ENCODE measurements around the gene FHAD1.

The FHAD1 gene

DNA sequence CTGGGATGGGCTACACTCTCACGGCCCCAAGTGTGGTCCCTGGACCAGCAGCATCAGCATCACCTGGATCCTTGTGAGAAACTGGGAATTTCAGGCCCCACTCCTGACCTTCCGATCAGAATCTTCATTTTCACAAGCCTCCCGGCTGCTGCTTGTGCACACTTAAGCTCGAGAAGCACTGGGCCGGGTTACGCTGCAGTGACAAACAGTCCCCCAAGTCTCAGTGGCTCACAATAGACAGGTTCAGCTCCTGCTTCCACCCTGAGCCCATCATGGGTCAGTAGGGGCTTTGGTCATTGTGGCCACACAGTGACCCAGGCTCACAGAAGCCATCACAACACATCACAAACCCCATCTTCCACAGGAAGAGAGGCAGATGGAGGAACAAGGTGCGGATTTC, 63.5 kb downstream of the FHAD1 start:
- DNase-seq = no peak

DNA sequence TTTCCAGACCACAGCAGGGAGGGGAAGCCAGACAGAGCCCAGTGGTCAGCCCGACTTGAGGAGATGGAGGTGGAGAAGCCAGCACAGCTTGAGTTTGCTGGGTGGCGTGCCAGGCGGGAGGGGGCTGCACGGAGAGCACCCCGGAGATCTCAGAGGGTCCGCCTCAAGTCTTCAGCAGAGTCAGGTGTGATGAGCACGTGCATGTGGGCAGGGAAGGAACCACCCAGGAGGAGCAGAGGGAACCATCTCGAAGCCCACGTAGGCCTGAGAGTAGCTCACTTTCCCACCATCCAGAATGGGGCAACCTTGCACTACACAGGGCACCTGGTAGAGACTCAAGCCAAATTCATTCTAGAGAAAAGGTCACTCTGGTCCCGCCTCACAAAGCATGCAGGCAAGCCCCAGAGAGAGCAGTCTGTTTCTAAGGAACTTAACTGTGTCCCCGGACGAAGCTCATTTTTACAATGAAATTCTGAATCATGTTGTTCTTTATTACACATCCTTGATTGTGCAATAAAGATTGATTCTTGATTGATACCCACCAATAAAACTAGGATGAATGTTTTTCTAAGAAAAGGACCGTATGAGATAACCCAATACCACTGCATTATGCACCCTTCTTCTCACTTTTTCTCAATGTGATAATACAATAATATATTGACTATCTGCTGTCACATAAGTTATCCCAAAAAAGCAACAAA, 64.2 kb downstream of the FHAD1 start:
- DNase-seq = no peak

DNA sequence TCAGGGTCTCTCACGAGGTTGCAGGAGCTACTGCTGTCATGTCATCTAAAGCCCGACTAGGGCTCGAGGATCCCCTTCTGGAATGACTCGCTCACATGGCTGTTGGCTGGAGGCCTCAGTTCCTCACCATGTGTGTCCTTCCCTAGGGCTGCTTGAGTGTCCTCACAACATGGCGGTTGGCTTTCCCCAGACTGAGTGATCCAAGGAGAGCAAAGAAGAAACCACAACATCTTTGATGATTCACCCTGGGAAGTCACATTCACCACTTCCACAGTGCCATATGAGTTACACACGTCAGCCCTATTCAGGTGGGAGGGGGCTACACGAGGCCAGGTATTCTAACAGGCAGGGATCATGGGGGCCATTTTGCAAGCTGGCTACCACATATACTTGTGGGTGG, 64.9 kb downstream of the FHAD1 start:
- DNase-seq = no peak

DNA sequence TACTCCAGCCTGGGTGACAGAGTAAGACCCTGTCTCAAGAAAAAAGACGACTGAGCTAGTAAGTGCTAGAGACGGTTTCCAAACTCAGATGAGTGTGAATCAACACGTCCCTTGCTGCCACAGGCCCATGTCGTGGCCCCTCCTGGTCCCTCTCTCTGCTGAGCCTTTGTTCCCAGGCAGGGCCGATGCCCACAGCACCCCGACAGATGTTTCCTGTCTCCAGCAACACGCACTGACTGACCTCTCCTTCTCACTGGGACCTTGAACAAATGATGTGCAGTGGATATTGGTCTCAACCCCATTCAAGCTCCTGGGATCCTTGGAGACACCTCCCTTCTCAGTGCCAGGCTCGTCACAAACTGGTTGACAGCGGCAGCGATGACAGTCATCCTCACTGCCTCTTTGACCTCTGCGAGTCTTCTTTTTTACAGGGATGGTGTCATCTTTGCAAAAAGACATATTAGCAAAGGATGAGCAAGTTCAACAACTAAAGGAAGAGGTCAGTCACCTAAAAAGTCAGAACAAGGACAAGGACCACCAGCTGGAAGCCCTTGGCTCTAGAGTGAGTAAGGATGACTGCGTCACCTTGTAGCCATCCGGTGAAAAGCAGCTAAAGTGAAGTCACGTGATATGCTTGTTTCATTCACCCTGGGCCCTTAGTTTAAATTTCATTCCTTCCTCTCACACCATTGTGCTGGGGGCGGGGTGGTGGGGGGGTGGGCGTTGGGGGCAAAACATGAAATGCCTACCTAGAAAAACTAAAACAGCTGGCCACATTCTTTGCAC, 65.8 kb downstream of the FHAD1 start:
- DNase-seq = no peak

DNA sequence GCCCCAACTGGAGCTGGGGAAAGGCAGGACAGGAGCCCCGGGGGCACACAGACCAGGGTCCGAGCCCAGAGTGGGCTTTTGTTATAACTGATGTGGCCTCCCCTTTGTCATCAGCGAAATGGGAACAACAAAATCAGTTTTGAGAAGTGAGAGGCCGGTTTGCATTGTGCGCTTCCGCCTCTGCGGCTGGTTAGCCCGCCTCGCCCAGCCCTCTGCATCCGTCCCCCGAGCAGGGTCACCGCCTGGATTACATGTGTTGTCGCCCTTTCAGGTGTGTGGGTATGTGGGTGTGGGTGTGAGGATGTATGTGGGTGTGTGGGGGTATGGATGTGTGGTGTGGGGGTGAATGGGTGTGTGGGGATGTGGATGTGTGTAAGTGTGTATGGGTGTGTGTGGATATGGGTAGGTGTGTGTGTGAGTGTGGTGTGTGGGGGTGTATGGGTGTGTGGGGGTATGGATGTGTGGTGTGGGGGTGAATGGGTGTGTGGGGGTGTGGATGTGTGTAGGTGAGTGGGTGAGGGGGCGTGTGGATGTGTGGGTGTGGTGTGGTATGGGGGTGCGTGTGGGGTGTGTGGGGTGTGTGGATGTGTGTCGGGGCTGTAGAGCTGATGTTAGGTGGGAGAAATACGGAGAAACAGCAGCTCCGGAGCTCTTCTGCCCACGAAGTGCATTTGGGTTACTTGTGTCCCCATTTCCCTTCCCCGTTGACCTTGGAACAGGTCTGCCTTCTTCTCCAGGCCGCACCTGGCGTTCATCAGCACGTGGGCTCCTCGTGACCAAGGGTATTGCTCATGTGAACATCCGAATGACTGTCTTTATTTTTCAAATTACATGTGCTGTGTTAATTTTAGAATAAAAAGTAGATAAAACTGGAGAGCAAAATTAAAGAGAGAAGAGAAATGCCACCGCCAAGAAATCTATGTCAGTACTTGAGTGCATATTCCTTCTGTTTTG, 67.6 kb downstream of the FHAD1 start:
- no peak for DNase-seq

DNA sequence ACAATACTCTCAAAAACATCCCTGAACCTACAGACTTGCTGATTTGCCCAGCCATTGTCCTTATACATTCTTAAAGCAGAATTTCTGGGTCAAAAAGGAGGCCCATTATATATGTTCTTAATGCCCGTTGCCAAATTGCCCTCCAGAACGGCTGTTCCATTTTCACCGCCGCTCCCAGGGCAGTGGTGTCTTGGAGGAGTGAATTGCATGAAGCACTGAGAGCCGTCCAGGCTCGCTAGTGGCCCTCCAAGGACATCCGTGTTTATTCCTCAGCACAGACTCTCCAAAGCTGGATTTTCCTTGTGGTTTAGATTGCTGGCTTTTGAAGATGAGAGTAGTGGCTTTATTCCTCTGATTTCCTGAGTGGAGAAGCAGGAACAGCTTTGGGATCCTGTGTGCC, 68.8 kb downstream of the FHAD1 start:
- no peak for DNase-seq

DNA sequence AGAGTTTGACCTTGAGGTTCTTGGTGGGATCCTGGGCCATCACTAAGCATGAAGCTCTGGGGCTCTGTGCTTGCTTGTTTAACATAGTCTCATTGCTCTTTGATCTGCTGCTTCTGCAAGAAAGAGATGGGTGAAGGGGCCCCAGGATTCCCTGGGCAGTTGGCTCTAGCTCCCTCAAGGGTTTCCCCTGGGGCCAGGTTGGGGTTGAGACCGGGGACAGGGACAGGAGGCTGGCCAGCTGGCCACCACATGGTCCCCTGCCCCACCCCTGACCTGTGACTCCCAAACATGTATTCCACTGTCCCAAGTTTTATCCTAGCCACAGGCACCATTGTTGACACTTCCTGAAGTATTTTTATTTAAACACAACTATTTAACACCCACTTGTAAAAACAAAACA, 69.5 kb downstream of the FHAD1 start:
- no peak for DNase-seq

DNA sequence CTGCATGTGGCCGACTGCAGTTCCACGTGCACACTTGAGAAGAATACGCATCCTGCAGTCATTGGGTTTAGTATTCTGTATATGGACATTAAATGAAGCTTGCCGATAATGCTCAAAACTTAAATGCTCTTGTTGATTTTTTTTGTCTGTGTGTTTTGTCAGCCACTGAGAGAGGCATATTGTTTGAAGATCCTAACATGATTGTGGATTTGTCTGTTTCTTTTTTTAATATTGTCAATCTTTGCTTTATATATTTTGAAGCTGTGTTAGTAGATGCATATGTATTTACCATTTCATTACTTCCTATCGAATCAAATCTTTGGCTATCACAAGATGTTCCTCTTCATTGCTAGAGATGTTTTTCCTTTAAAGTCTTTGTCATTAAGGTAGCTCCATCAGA, 73.2 kb downstream of the FHAD1 start:
- no peak for DNase-seq

DNA sequence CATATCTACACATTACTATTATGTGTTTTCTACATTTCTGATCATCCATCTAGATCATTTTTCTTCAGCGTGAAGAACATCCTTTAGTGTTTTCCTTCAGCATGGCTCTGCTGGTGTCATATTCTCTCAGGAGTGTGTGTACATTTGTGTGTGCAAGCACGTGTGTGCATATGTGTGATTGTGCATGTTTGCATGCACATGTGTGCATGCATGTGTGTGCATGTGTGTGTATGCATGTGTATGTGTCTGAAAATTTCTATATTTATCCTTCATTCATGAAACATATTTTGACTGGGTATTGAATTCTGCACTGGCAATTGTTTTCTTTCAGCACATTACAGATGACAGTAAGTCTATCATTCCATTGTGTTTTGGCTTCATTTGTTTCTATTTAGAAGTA, 74.6 kb downstream of the FHAD1 start:
- DNase-seq = no peak

DNA sequence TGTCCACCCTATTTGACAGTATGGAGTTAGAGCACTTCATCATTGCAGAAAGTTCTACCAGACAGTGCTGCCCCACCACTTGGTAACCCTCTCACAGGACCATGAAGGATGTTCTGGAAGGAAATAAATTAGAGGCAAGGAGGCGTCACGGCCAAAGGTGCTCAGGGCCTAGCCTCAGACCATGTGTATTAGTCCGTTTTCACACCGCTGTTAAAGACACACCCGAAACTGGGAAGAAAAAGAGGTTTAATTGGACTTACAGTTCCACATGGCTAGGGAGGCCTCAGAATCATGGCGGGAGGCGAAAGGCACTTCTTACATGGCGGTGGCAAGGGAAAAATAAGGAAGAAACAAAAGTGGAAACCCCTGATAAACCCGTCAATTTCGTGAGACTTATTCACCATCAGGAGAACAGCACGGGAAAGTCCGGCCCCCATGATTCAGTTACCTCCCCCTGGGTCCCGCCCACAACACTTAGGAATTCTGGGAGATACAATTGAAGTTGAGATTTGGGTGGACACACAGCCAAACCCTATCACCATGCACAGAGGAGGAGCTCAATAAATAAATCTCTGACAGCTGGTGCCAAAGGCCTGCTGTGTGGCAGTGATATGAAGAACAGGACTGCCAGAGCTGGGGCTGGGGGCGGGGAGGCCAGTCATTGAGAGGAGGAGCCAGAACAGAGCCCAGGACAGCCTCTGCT, 75.8 kb downstream of the FHAD1 start:
- peak; percentile 5 for DNase-seq

DNA sequence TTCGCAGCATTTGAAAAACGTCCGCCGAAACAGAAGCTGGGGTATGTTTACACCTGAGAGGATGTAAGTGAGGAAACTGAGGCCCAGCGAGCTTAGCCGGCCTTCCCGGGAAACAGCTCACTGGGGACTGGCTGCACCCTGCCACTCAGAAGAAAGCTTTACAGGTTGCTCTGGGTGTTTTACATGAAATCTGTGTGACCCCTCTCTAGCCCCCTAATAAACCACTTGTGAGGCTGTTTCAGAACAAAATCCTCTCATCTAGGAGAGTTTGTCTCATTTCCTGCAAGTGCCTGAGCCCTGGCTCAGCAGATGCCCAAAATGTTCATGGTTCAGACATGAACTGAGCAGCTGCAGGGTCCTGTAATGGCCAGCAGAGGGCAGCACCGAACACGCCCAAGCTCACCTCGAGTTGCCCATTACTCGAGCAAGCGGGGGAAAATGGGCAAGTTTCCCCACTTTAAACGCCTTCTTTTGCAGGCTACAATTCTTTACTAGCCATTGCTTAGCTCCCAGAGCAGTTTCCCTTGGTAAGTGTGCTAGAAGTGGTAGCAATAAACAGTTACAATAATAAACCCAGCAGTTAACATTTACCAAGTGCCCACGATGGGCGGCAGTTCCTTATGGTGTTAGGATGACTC, 76.4 kb downstream of the FHAD1 start:
- peak; percentile 65 for DNase-seq

DNA sequence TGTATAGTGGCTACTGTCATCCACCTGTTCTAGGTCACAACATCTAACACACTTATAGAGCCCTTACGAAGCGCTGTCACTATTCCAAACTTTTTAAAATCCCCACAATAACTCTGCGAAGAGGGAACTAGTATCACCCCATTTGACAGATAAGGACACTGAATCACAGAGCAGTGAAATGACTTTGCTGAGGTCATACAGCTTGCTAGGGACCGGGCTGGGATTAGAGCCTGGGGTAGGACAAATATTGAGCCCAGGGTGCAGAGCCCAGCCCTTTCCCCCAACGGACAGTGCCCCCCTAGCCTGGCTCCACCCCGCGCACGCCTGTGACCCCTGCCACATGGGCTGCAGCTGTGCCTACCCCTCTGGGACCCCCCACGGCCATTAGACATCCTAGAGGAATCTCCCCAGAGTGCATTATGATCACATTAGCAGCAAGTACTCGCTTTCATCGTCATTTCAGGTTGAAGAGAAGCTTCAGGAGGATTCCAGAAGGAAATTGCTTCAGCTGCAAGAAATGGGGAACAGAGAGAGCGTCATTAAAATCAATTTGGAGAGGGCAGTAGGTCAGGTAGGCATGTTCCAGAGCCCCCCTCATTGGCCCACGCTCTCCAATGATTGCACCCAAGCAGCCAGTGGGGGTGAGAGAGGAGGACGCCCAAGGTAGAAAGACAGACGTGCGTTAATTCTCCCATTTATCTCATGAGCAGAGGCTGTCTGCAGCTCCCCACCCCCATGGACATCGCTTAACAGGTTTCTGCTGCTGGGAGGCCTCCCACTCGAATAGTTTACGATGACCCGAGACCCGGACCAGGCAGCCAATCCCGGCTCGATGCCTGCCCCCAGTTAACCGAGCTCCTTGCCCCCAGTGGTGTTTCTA, 77.2 kb downstream of the FHAD1 start:
- no peak for DNase-seq

DNA sequence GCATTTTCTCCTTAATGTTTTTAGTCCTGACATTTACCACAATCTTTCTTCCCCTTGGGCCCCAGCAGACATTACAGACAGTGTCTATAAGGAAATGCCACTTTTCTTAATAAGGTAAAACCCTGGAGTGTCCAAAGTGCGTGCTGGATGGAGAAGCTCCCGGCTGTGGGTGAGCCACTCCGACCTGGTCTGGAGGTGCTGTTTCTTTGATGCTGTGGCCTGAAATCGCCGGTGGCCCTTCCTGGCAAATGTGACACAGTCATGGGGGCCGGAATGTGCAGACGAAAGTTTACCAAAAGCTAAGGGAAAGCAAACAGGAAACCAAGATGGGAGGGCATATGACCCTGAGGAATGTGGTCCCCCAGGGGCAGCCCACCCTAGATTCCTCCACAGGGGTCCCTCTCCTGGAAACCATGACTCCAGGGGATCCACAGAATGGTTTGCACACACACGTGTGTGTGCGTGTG, 77.9 kb downstream of the FHAD1 start:
- DNase-seq = no peak

DNA sequence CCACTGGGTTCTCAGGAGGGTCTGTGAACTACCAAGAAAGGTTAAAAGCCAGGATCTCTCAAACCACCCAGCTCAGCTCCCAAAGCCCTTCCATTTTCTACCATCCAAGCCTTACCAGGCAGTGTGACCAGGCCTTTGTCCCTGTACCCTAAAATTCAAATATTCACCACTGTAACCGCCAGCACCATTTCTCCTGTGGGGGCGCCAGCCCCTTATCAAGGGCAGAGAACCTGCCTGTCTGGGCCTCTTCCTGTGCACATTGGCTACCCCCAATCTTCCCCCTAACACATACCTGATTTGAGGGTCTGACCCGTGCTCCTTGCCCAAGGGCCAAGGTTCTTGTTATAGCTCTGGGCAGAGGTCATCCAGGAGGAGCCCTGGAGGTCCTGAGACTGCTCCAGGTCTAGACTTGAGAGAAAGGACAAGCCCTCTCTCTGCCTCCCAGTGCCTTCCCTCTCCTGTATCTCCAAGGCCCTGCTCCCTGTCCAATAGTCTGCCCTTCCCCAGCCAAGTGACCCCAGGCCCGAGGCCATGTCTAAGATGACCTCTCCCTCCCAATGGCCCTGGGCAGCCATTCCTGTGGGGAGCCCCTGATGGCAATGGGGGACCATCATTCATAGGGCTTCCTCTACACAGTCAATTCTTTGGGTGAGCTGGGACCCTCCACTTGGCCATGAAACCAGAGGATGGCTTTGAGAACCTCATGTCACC, 78.5 kb downstream of the FHAD1 start:
- DNase-seq = no peak

DNA sequence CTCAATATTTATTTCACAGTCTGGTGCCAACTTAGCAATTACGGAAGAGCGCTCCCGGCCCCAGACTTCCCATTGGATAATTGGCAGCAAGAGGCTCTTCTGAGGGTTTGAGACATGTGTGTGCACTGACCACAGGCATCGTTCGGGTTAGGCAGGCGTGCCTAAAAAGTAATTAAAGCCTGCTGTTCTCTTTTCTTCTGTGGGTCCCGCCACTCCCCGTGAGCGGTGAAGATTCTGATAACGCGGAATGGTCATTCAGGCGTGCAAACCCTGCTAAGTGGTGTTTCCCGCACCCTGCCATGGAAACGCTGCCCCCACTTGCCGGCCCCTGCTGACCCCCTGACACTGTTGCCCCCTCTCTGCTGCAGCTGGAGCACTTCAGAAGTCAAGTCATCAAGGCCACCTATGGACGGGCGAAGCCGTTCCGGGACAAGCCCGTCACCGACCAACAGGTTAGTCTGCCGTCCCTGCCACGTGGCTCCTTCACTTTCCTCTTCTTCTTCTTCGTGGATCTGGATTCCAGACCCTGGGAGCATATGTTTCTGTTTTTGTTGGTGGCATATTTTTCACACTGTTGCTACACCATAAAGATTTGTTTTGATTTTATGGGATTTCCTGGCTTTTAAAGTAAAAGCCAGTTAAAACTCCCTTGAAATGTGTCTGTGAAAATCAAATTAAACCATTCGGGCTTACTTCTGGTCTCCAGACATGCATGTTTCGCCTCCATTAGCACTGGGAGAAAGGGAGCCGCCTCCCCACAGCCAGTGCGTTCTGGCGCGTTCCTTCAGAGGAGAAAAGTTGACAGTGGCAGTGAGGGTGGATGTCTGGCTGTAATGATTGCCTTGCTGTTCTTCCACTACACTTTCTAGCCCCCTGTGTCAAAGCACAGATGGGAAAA, 79.9 kb downstream of the FHAD1 start:
- DNase-seq = peak; percentile 27

DNA sequence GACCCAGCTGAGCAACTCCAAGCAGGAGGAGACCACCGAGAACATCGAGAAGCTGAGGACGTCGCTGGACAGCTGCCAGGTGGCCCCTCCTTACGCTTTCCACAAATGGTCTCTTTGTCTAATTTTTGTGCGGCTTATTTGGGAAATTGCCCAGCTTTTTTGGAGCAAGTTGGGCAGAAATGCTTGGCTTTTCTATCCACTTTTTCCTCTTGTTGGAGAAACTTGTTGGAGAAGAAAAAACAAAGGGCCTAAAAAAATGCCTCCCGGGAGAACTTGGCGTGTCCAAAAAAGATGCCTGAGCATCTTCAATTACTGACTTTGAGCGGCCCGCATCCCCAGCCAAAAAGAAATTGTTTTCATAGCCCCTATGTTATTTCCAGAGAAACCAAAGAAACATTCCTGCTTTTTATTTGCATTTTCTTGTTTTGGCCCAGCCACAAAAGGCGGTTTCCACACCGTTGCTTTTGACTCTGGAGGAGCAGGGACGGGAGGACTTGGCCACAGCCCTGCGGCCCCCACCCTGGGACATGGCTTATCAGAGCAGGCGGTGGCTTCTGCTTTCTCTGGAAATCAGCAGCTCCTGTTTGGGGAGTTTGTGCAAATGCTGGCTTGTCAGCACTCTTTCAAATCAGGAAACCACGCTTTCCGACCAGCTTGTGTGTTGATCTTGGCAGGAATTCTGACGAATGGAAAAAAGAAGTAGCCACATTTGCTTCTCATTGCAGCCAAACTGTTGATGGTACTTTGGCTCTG, 81.5 kb downstream of the FHAD1 start:
- DNase-seq = no peak

DNA sequence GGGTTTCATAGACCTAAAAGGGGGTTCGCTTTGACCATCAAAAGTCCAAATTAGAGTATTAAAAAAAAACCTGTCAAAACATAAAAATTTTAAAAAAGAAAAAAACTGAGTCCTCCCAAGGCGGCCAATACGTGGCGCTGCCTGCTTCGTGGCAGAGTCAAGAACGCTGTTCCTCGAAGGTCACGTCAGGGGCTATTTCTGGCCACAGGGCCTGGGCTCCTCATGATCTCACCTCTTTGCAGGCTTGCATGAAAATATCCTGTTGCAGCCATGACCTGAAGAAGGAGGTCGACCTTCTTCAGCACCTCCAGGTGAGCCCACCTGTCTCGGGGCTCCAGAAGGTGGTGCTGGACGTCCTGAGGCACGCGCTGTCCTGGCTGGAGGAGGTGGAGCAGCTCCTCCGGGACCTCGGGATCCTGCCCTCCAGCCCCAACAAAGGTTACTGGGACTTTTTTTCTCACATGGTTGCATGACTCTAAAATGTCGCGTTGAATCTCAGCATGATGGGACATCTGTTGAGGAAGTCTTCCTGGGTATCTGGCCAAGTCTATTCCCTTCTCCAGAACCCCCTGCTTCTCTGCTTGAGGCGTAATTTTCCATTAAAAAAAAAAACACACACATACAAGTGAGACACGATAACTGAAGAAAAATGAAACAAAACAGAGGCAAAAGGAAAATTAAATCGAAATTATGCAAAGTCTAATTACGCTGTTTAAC, 82.2 kb downstream of the FHAD1 start:
- no peak for DNase-seq

DNA sequence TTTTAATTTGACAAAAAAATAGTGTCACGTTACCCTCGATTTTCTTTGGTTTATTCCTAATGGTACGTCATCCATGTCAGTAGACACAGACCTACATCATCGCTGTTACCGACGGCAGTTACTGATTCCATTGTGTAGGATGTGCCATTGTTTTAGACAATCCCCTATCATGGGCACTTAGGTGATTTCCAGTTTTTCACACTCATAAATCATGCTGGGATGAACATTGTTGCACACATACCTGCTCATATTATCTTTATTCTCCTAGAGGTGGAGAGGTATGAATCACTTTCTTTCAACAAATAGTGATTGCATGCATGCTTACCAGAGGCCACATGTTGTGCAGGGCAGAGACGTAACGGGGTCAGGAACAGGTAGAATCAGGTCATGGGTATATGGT, 83.0 kb downstream of the FHAD1 start:
- DNase-seq = no peak

Measured in NCI-H2171 treated with DMSO at 0.1 percent for 48 hours (cell line).